ENCODE measurements around the gene REP15.
"Not testable (repeated sequence)": the region's sequence is repeated elsewhere in the genome, so short reads cannot be mapped to it uniquely, and the experiment has no call there.

The REP15 gene, protein sequence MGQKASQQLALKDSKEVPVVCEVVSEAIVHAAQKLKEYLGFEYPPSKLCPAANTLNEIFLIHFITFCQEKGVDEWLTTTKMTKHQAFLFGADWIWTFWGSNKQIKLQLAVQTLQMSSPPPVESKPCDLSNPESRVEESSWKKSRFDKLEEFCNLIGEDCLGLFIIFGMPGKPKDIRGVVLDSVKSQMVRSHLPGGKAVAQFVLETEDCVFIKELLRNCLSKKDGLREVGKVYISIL

DNA sequence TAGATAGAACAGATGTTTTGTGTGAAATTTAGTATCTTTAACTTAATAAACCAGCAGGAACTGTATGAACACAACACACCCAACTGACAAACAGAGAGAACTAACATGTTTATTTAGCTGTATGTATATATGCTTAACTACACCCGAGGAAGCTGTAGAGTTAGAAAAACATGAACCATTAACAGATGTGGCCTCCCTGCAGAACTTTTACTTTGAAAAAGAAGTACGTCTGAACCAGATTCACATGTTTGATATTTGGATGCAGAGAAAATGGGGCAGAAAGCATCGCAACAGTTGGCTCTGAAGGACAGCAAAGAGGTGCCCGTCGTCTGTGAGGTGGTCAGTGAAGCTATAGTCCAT, at the start of gene REP15:
TSS of gene REP15 (plus strand) at position 155 of the 360 bp plus-strand sequence. CDS start at position 271, 116 bp downstream.
- DNase-seq = no peak

DNA sequence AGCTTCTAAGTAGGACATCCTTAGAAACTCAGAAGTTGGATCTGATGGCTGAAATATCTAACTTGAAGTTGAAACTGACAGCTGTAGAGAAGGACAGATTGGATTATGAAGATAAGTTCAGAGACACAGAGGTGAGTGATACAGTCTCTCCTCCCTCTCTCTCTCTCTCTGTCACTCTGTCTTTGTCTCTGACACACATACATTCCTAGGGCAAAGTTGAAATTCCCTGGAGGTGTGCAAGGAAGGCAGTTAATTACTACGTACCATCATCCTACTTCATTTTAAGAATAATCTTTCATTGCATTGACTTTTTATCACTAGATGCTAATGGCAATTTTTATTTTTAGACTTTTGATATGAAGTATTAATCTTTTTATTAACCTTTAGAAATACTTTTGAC, 46.2 kb upstream of the REP15 start:
- no peak for DNase-seq

DNA sequence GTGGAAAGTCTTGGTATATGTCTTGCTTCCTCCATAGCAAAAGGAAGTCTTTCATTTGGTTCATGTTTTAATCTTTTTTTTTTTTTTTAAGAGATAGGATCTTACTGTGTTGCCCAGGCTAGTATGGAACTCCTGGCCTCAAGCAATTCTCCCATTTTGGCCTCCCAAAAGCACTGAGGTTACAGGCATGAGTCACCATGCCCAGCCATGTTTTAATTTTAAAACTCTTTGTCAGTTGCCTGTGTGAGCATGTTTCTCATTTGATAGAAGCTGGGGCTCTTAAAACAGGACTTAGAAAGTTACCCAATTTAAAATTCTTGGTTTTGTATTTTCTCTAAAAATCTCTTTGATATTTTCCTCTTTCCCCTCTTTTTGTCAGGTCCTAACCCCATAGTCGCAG, 45.0 kb upstream of the REP15 start:
- DNase-seq = no peak

DNA sequence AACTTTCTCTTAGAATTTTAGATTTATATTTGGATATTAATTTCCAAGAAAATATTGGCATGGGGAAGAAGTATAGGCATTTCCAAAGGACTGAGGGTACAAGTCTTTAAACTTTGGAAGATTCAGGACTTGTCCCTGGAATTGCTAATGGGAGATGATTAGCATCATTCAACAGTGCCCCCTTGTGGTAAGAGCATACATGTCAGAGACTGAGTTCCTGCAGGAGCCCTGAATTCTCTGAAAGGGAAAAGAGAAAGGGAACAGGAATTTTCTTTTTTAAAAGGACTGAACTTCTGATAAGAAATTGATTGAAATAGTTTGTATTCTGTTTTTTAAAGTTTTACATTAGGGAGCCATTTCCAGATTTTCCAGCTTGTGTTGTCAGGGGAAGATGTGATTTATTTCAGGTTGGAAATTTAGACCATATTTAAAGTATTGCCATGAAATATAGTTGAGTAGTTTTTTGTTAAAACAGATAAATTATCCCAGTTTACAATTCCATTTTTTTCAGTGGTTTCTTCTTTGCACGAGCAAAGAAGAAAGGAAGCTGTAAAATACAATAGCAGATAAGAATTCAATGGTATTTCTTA, 44.0 kb upstream of the REP15 start:
- peak; percentile 68 to 81 for DNase-seq

DNA sequence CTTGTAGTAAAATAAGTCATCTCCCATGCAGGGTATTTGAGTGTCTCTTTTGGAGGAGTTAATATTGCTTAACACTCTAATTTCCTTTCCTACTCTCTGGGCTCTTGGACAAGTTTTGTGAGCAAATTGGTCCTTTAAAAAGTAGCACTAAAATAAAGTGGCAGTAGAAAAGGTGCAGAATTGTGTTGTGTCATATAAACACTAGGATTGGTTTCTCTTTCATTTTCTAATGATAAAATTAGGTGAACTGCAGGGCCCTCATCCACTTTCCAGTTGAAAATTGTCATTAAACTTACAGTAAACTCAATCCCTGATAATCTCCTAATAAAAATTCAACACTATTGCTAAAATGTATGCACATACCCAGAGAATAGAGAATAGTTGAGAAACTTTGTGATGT, 42.6 kb upstream of the REP15 start:
- no peak for DNase-seq

DNA sequence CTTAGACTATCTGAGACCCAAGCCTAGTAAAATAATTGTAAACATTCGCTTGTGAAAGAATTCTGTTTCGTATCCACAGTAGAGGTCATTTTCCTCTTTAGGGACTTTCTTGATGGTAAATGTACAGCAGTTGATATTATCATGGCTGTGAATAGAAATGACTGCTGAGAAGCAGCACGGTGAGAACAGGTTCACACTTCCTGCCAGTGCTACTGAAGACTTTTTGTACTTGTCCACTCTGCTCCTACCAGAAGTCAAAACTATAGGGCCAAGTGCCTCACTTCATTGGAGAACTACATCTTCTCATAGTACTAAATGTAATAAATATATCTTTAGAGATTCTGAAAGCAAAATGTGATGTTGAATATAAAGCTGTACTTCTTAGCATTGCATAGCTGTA, 40.8 kb upstream of the REP15 start:
- DNase-seq = not testable (repeated sequence)

DNA sequence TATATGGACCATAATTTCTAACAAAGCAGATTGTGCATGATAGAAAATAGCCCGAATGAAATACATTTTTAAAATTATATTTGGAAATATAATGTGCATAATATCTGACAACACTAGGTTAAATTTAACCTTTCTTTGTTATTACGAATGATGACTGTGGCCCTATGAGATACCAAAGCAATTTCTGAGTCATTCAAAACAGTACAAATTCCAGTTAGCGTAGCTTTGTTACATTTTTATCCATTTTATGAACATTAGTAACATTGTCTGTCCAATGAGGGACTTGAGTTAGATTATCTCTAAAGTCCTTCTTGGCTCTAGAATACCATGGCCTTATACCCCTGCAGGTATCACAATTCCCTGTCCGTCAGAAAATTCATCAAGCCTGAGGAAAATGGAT, 39.0 kb upstream of the REP15 start:
- DNase-seq = no peak

DNA sequence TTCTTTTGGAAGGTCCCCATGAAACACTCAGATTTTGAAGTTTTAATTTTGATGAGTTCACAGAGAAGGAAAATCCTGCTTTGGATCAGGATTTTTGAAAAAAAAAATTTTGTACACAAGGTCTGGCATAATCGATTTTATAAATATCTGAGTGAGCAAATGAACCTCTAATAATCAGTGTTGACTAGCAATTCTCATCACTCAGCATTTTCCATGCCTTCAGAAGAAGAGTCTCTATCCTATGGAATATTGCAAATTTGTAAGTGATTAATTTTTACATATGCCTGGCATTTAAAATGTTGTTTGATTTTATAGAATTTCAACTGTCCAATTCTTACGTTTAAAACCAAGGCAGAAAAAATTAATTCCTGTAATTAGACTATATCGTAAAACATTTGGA, 30.5 kb upstream of the REP15 start:
- DNase-seq = no peak

DNA sequence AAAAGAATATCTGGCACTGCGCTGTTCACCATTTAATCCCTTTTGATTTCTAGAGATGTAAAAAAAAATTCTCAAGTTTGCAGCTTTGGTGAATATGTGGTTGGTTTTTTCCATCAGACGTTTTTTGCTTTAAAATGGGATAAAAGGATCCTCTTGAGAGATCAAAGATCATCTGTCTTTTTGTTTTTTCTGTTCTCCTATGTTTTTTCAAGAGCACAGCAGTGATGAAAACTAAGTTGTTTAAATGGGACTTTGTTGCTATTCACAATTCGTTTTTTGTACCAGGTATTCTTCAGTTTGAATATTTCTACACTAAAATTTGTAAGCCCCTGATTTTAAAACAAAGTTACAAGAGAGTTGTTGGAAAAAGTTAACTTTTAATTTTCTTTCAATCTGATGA, 29.7 kb upstream of the REP15 start:
- DNase-seq = no peak

DNA sequence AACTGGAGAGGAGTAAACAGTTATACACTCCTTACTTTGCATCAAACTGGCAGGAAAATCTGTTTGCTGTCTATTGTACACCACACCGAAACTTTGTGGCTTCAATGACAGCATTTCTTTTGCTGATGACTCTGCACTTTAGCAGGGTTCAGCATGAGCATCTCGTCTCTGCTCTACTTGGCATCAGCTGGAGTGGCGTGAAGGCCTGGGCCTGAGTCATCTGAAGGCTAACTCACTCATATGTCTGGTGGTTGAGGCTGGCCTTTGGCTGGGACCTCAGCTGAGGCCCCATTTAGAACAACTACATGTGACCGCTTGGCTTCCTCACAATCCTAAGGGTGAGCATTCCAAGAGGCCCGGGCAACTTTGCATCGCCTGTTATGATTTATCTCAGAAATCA, 28.7 kb upstream of the REP15 start:
- DNase-seq = no peak

DNA sequence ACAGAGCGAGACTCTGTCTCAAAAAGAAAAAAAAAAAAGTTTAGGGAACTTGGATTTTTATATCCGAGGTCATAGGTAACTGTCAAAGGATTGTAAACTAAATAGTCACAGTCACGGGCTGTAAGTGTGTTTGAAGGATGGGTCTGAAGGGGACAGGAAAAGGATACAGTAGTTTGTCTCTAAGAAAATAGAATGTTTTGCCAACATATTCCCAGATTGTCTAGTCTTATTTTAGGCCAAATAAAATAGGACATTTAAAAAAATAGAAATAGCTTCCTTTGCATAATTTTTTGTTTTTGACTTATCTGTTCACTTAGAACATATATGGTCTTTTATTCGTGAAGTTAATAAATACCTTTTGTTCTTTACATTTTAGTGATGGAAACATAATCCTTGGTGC, 24.2 kb upstream of the REP15 start:
- DNase-seq = no peak

DNA sequence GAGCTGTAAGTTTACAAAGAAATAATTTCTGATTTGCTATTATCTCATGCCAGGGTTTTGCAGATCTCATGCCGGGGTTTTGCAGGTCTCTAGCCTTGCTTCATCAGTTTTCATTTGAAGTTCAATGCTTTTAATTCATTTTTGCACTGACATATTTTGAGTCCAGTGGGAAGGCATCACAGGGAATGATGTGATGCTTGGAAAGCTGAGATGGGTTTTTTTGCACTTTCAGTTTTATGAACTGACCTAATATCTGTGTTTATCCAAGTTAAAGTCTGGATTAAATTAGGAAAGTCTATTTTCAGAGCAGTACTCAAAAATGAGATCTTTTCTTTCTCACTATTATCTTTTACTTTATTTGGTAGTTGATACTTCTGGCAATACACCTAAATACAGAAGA, 23.6 kb upstream of the REP15 start:
- no peak for DNase-seq

DNA sequence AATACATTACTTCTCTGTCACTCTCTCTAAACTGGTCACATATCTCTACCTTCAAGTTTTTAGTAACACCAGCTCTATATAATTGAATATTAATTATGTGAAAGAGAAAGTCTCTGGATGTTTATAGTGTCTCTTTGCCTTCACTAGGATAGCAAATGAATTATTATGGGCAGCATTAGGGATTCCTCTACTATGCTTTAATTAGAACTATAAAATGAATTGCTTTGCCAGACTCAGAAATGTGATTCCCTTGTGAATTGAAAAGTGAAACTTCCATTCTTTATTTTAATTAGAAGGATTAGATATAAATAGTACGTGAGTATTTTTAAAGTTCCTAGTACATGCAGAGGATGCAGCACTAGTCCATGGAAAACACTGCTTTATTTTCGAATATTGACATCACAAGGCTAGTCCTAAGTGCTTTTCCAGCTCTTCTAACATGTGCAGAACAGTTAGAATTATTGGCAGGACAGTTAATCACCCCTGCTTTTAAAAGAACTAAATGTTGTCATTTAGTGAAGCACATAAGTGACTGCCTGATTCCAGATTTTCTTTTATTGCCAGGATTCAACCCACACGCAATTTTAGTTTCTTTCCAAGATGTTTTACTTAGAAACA, 23.0 kb upstream of the REP15 start:
- no peak for DNase-seq

DNA sequence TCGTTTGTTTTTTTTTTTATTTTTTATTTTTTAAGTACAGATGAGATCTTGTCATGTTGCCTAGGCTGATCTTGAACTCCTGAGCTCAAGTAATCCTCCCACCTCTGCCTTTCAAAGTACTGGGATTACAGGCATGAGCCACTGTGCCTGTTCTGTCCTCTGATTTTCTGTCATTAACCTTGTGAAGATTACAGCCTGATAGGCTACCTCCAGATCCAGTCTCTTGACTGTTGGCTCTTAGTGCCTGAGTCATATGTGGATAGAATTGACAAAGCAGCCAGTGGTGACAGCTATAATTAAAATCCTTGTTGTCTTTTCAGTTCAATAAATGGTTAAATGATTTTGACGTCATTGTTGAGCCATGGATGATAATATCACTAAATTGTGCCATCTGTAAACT, 21.3 kb upstream of the REP15 start:
- DNase-seq = no peak

DNA sequence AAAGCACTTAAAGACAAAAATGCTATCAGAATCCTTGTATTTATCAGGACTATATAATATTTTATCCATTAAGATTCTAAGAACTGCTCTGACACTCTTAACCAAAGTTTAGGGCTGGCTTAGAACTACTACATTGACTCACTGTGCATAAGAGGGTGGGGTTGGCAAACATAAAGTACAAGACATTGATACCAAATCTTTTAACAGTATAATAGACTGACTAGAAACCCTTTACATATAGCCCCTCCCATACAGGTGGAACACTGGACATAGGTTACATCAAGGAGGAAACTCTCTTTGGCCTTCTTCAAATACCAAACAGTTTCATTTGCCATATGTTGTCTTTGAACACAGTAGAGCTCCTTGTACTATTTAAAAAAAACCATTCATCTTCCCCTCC, 15.6 kb upstream of the REP15 start:
- no peak for DNase-seq

DNA sequence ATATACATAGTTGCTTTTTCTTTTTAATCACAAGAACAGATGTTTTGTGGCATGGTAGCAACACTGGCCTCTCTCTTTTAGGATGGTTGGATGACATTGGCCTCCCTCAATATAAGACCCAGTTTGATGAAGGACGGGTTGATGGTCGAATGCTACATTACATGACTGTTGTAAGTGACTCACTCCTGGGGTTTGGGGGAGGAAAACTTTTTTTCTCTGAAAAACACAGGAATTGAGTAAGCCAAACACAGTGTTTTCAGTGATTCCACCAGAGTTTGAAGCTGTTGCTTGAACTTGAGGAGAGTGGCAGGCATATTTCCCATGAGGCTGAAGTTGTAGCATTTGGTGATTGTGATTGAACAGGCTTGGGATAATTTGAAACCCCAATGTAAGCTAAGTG, 13.7 kb upstream of the REP15 start:
- DNase-seq = no peak

DNA sequence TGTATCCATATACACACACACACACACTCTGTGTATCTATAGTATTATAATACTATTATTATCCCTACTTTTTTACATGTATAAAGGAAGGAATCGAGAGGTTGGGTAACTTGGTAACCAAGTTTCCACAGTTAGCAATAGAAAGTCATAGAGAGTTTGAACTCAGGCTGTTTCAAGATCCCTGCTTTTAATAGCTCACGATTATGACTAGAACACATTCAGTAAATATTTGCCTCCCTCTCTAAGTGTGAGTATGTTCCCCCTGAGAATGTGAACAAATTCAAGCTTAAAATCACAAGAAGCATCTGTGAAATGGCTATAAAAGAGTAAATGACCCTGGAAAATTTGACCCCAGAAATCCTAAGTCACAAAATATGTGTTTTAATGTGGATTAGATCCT, 11.0 kb upstream of the REP15 start:
- no peak for DNase-seq

DNA sequence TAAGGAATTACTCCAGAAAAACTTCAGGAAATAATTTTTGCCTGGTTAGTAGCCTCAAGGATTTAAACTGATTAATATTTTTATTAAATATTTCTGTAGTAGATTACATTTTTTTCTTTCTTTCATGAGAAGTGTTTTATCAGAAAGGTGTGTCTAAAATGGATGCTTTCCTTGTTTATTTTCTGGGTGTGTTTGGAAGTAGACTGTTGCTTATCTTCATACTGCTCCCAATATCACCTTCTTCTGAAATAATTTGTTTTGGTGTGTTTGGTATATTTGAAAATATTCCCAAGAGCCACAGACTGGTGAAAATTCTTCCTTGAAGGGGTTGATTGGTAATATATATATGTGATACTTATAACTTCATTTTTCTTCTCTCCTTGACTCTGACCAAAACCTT, 10.1 kb upstream of the REP15 start:
- DNase-seq = no peak

DNA sequence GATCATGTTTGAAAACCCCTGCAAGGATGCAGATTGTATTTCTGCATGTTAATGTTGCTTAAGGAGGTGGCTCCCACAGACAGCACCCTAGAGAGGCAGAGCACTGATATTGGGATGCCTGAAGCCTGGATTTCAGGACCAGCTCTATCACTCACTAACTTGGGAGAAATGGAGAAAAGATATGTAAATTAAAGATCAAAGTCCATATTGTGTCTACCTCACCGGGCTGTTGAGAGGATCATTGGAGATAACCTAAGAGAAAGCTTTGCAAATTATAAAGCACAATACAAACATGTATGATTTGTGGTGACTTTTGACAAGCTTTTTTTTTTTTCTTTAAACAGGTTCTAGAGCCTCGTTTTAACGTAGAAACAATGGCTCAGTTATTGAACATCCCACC, 7.6 kb upstream of the REP15 start:
- no peak for DNase-seq

DNA sequence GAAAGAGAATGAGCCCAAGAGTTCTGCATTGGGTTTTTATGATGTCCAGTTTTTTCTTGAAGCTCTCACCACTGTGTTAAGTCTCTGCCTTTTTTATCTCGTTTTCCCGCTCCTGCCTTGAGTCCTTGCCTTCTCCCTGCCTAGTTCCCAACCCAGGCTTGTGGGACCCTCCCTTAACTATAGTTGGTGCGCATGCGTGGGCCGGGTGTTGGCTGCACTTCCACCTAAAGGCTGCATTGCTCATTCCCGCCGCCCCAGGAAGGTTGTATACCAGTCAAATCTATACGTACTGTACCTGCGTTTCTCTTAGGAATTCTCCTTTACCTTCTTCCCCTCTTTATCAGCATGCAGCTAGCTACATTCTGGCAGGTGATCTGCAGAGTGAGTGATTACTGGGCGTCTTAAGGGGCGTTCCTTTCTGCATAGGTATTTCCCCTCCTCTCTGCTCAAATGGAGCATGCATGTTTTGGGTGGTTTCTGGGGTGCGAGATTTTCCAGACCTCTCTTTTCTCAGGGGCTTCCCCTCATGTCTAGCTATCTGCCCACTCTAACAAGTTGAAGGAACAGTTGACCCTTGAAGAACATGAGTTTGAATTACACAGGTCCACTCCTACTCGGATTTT, 6.6 kb upstream of the REP15 start:
- no peak for DNase-seq

DNA sequence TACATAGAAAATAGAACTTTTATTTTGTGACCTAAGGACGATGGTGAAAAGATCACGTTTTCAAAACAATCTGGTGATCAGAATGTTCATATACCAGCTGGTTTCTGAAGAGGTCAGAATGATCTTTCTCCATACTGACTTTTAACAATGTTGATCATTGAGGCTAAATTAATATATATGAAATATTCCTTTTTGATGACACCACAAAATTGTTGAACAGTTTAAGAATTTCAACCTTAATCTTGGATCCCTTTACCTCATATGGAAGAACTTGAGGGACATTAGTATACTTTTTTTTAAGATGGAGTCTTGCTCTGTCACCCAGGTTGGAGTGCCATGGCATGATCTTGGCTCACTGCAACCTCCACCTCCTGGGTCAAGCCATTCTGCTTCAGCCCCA, 2.8 kb upstream of the REP15 start:
- DNase-seq = no peak

DNA sequence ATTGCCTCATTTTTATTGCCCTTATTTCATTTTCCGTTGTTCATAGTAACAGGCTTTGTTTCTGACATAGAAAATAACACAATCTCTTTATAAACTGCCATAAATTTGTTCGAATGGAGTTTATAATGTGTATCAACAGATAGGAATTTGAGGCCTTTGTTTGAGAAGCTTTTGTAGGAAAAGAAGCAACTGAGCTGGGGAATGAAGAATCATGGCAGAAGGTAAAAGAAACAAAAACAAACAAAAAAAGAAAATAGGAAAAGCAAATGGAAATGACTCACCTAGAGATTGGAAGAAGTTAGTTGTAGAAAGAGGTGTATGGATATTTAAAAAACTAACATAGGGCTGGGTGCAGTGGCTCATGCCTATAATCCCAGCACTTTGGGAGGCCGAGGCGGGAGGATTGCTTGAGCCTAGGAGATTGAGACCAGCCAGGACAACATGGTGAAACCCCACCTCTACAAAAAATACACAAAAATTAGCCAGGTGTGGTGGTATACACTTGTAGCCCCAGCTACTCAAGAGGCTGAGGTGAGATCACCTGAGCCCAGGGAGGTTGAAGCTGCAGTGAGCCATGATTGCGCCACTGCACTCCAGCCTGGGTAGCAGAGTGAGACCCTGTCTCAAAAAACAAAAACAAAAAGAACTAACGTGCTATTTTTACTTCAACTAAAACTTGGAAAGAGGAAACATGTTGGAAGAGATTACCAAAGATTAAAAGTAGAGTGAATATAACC, 523 bp upstream of the REP15 start:
- no peak for DNase-seq

DNA sequence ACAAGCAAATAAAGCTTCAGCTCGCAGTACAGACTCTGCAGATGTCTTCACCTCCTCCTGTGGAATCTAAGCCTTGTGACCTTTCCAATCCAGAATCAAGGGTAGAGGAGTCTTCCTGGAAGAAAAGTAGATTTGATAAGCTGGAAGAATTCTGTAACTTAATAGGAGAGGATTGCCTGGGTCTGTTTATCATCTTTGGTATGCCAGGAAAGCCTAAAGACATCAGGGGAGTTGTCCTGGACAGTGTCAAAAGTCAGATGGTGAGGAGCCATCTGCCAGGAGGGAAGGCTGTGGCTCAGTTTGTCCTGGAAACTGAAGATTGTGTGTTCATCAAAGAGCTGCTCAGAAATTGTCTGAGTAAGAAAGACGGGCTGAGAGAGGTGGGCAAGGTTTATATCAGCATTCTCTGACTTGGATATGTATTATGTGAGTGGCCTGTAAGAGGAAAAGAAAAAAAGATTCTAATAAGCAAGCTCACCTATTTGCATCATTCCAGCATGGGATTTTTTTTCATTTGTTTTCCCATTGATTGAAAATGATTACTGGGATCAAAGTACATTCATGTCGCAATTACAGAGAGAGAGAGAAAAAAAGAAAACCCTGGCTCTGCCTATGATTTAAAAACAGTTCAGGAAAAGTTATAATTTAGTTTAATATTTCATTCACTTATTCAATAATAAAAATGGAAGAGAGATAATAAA, 767 bp downstream of the REP15 start:
- DNase-seq = no peak
